ENCODE measurements around the gene RIT1.

Gene RIT1

GRCh38 chr1:155867766-155868165, 43.4 kb downstream of the RIT1 start:
- no peaks in the 10 kb centered on the region for H4K20me1 ChIP-seq (ENCODE audit: insufficient read depth, low read length)
- no peak for DNase-seq
- H3K4me3 ChIP-seq (ENCODE audit: low read length), result no peak overlapping the region
- H3K9ac ChIP-seq (ENCODE audit: low read length), result no peak overlapping the region
- no peak overlapping the region for H3K4me2 ChIP-seq (ENCODE audit: low read depth, low read length)
- H3K9me3 ChIP-seq (replicated peaks; ENCODE audit: insufficient read depth, low read length), result no peaks in the 10 kb centered on the region
- H3K27ac ChIP-seq (ENCODE audit: low read length), result no peak overlapping the region
- H3K36me3 ChIP-seq (replicated peaks; ENCODE audit: insufficient read depth, low read length), result no peaks in the 10 kb centered on the region
- H3K9me2 ChIP-seq (replicated peaks; ENCODE audit: insufficient read depth, low read length), result no peaks in the 10 kb centered on the region
- H3K27me3 ChIP-seq (replicated peaks; ENCODE audit: insufficient read depth, low read length), result 0 out of 2 replicates have a peak, but pooled peaks cover under 1% of the 10 kb centered on the region
- no peaks in the 10 kb centered on the region for H3K4me1 ChIP-seq (ENCODE audit: low read length)
- no peak overlapping the region for H2AFZ ChIP-seq (ENCODE audit: low read length)
- H3K79me2 ChIP-seq (ENCODE audit: low read length), result no peaks in the 10 kb centered on the region
- TF ChIP-seq EZH2 (optimal IDR thresholded peaks at IDR 0.05; ENCODE audit: low read depth, low read length) (no peak), CTCF (IDR thresholded peaks at IDR 0.05; ENCODE audit: low read length) (no peak), EZH2phosphoT487 (IDR thresholded peaks at IDR 0.05; ENCODE audit: low read length) (no peak)
- H3F3A ChIP-seq (ENCODE audit: insufficient read depth, low read length), result no peaks in the 10 kb centered on the region

GRCh38 chr1:155864393-155864792, 46.8 kb downstream of the RIT1 start:
- H3K9me2 ChIP-seq (replicated peaks; ENCODE audit: insufficient read depth, low read length), result no peaks in the 10 kb centered on the region
- H3K9ac ChIP-seq (ENCODE audit: low read length), result no peak overlapping the region
- H3F3A ChIP-seq (ENCODE audit: insufficient read depth, low read length), result peaks cover 5% of the 10 kb centered on the region
- no peak overlapping the region for H3K27ac ChIP-seq (ENCODE audit: low read length)
- H3K79me2 ChIP-seq (ENCODE audit: low read length), result no peaks in the 10 kb centered on the region
- TF ChIP-seq EZH2 (optimal IDR thresholded peaks at IDR 0.05; ENCODE audit: low read depth, low read length) (no peak), CTCF (IDR thresholded peaks at IDR 0.05; ENCODE audit: low read length) (no peak), EZH2phosphoT487 (IDR thresholded peaks at IDR 0.05; ENCODE audit: low read length) (no peak)
- H3K4me1 ChIP-seq (ENCODE audit: low read length), result 0 out of 2 replicates have a peak, but pooled peaks cover 8% of the 10 kb centered on the region
- H4K20me1 ChIP-seq (ENCODE audit: insufficient read depth, low read length), result no peaks in the 10 kb centered on the region
- H3K9me3 ChIP-seq (replicated peaks; ENCODE audit: insufficient read depth, low read length), result no peaks in the 10 kb centered on the region
- H2AFZ ChIP-seq (ENCODE audit: low read length), result no peak overlapping the region
- no peak for DNase-seq
- H3K36me3 ChIP-seq (replicated peaks; ENCODE audit: insufficient read depth, low read length), result no peaks in the 10 kb centered on the region
- no peak overlapping the region for H3K4me2 ChIP-seq (ENCODE audit: low read depth, low read length)
- H3K4me3 ChIP-seq (ENCODE audit: low read length), result no peak overlapping the region
- H3K27me3 ChIP-seq (replicated peaks; ENCODE audit: insufficient read depth, low read length), result peaks cover 24% of the 10 kb centered on the region

- H3K27me3 ChIP-seq (replicated peaks; ENCODE audit: insufficient read depth, low read length), result peaks cover 24% of the 10 kb centered on the region
- no peak overlapping the region for H3K4me3 ChIP-seq (ENCODE audit: low read length)
- H4K20me1 ChIP-seq (ENCODE audit: insufficient read depth, low read length), result no peaks in the 10 kb centered on the region
- no peak overlapping the region for H3K27ac ChIP-seq (ENCODE audit: low read length)
- no peaks in the 10 kb centered on the region for H3K36me3 ChIP-seq (replicated peaks; ENCODE audit: insufficient read depth, low read length)
- no peak overlapping the region for H2AFZ ChIP-seq (ENCODE audit: low read length)
- peaks cover 2% of the 10 kb centered on the region for H3K79me2 ChIP-seq (ENCODE audit: low read length)
- no peaks in the 10 kb centered on the region for H3K9me2 ChIP-seq (replicated peaks; ENCODE audit: insufficient read depth, low read length)
- DNase-seq, result no peak
- peaks cover 22% of the 10 kb centered on the region for H3F3A ChIP-seq (ENCODE audit: insufficient read depth, low read length)
- TF ChIP-seq CTCF (IDR thresholded peaks at IDR 0.05; ENCODE audit: low read length) (no peak), EZH2 (optimal IDR thresholded peaks at IDR 0.05; ENCODE audit: low read depth, low read length) (no peak), EZH2phosphoT487 (IDR thresholded peaks at IDR 0.05; ENCODE audit: low read length) (no peak)
- no peak overlapping the region for H3K4me2 ChIP-seq (ENCODE audit: low read depth, low read length)
- H3K9me3 ChIP-seq (replicated peaks; ENCODE audit: insufficient read depth, low read length), result no peaks in the 10 kb centered on the region
- H3K4me1 ChIP-seq (ENCODE audit: low read length), result peaks cover 18% of the 10 kb centered on the region; the same call in 1 of the 2 replicates
- H3K9ac ChIP-seq (ENCODE audit: low read length), result no peak overlapping the region
Measured at GRCh38 chr1:155861896-155862295, 49.3 kb downstream of the RIT1 start.

Data from MM.1S (cell line).